GM18505 (cell line): ENCODE results near the gene PPIA.
"Not testable (repeated sequence)": the region's sequence is repeated elsewhere in the genome, so short reads cannot be mapped to it uniquely, and the experiment has no call there.

Experiments
- ATAC-seq: cut with Tn5 transposase; IDR thresholded peaks from one replicate; pipeline ENCODE4 v1.9.1; 2021; ENCODE audit not compliant: unreplicated experiment
- POLR2A ChIP-seq: IDR thresholded peaks from 4 replicates; pipeline ENCODE4 v1.6.1; 2011; ENCODE audit warnings: borderline replicate concordance; ENCODE audit not compliant: insufficient read depth, insufficient read length; ENCODE audit errors: extremely low read depth

Gene PPIA

DNA sequence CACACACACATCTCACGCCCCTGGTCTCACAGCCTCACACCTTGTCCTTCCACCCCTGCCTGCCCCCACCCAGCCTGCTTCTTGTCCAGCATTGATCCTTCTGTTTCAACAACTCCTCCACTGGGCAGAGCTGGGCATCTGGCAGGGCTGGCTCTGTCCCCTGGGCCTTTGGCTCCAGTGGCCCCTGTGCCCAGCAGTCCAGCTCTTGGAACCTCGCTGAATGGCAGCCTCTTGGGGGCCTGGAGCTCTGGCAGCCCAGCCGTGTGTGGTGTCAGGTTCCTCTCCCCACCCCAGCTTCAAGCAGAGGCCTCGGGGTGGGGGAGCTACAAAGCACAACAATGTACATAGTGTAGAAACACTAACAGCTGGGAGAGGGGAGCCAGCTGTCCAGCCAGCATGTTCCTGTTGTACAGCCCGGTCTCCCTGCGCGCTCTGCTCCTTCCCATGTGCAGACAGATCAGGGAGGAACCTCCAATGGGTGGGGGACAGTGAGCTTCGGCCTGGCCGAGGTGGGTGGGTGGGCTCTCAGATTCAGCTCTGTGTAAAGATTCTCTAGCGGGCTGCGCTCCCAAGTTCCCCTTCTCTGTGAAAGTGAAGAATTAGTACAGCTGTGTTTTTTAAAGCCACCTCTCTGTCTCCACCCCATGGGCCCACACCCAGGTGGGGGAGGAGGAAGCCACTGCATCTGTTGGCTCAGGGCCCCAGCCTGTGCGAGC lies 28.4 kb upstream of the PPIA start:
- peak; percentile 60 for ATAC-seq
- peak; percentile 37 for TF ChIP-seq POLR2A

DNA sequence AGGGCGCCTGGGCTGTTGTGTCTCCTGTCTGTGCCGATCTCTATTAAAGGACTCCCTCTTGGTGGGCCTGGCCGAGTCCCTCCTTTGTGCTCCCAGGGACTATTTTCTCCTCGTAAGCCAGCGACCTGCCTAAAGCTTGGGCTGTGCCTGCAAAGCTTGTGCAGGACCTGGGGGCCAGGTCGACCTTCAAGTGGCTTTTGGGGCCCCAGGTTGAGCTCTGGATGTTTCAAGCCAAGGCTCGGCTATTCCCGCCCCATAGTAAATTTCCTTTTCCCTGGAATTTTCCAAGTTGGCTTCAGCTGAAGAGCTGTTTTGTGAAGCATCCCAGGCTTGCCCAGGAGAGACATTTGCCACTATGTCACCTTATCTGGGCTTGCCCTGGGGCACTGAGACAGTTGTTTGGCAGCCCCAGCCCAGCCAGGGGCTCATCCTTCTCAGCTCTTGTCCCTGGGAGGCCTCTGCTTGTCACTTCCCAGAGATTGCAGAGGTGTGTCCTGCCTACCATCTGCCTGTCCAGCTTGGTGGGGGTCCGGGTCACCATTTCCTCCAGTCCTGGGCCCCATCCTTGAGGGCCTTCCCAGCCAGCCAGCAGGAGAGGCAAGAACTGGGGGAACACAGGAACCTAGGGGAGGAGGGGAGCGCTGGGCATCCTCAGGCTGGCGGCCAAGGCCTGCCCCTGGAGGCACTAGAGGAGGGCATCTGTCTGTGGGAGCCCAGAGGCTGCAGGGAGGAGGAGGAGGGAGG lies 27.7 kb upstream of the PPIA start:
- TF ChIP-seq POLR2A, result no peak
- no peak for ATAC-seq

DNA sequence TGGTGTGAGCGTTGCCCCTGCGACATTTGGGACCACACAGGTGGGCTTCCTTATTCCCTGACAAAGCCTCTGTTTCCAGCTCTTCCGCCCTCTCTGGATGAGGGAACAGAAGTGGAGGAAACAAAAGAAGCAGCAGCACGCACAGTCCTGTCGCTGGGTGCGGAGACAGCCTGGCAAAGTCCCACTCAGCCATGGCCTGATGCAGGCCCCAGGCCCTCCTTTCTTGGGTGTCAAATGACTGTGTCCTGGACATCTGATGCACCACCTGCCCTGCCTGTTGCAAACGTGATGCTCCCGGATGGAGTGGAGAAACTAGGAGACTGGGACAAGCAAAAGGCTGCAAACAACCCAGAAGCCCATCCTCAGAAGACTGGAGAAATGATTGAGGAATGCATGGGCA lies 27.1 kb upstream of the PPIA start:
- no peak for TF ChIP-seq POLR2A
- ATAC-seq, result no peak

DNA sequence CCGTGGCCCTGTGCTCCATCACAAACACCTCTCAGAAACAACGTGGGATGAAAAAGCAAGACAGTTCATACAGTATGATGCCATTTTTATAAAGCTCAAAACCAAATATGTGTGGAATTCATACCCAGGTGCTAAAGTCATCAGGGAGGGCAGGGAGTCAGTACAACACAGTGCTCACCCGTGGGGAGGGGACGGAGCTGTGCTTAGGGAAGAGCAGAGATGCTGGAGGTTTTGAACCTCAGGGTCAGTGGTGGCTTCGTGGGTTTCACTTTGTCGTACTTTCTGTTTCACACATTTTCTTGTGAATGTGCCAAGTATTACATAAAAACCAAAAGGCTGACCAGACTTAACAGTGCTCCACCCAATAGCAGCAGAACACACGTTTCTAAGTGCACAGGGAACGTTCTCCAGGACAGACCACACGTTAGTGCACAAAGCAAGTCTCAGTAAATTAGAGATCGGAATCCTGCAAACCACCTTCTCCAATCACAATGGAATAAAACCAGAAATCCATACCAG lies 26.6 kb upstream of the PPIA start:
- peak; percentile 45 for TF ChIP-seq POLR2A
- peak; percentile 51 for ATAC-seq

DNA sequence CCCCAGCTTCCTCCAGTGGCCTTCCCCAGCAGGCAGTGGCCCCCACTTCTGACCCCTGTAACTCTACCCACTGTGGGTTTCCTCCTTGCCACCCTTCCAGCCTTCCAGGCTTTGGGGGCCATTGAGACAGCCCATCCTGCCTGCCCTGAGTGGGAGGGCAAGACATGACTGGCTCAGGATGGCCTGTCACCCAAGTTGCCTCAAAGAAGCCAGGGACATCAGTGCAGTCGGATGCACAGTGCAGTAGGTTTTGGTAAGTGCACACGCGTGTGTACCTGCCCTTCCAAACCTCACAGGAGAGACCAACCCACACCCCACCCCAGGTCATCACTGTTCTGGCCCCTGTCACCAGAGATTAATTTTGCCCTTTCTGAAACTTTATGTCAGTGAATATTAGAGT lies 25.1 kb upstream of the PPIA start:
- ATAC-seq, result no peak
- TF ChIP-seq POLR2A, result no peak

DNA sequence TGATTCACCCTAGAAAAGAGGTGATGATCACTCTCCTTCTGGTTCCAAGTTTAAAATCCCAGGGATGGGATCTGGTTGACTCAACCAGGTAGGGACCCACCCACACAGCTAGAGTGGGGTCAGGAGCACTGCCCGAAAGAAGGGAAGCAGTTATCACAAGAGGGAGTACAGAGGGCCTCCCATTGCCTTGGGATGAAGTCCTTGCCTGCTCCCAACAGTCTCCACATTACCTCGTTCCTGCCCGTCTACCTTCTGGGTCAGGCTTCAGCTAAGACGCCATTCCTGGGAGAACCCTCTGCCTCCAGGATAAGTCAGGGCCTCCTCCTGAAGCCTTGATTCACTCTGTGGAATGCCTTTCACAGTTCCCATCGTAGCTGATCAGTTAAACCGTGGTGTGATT lies 24.0 kb upstream of the PPIA start:
- ATAC-seq, result no peak
- TF ChIP-seq POLR2A, result no peak

DNA sequence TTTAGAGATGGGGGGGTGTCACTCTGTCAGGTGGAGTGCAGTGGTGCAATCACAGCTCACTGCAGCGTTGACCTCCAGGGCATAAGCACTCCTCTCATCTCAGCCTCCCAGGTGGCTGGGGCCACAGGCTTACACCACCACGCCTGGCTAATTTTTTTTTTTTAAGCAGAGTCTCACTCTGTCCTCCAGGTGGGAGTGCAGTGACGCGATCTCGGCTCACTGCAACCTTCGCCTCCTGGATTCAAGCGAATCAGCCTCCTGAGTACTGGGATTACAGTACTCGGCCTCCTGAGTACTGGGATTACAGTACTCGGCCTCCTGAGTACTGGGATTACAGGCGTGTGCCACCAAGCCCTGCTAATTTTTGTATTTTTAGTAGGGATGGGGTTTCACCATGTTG lies 23.6 kb upstream of the PPIA start:
- no peak for ATAC-seq
- TF ChIP-seq POLR2A, result no peak

DNA sequence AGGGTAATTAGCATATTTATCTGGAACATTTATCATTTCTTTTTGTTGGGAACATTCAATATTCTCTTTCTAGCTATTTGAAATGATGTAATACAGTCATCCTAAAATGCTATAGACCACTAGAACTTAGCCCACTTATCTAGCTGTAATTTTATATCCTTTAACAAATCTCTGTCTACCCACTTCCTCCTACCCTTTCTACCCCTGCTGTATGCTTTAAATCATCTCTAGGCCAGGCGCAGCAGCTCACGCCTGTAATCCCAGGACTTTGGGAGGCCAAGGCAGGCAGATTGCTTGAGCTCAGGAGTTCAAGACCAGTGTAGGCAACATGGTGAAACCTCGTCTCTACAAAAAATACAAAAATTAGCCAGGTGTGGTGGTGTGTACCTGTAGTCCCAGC lies 22.0 kb upstream of the PPIA start:
- ATAC-seq, result not testable (repeated sequence)

DNA sequence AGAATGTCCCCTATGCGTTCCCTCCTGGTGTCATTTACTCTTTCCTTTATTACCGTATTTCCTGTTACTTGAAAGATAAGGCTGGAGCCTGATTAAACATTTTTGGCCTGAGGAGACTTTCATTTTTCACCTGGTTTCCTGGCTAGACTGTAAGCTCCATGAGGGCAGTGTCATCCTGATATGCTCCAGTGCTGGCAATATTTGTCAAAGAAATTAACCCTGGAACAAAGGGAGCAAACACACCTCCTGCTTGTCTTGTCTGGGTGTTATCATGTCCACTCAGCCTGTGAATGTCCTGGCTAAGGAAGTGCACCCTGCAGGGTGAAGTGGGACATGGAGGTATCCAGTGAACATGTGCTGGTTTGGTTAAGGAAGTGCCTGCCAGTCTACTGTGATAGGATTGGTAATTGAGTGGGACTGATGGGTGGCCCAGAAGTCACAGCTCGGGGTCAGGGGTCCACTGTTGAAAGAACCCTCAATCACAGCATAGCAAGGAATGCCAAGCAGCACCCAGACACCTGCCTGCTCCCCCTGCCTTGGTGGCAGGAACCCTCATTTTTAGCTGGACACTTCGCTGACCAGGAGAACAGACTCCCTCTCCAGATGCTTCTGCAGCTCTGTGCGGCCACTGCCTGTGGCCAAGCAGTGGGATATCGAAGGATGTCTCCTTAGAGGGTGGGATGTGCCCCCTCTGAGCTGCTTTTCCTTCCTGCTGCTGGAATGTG lies 20.9 kb upstream of the PPIA start:
- ATAC-seq, result no peak
- no peak for TF ChIP-seq POLR2A

DNA sequence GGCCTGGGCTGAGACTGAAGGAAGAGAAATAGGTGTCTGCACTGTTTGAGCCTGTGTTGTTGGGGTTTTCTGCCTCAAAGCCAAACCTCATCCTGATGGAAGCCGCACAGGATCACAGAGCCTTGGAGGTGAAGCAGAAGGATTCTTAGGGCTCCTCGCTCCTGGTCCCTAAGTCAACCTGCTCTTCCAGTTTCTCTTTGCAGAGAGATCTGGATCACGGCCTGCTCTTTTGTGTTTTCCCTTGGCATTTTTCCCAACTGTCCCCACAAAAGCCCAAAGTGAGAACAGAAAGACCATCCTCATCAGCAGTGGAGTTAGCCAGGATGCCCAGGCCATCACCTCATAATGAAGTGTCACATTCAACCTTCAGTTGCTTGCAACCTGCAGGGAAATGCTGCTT lies 20.3 kb upstream of the PPIA start:
- no peak for ATAC-seq
- TF ChIP-seq POLR2A, result no peak

DNA sequence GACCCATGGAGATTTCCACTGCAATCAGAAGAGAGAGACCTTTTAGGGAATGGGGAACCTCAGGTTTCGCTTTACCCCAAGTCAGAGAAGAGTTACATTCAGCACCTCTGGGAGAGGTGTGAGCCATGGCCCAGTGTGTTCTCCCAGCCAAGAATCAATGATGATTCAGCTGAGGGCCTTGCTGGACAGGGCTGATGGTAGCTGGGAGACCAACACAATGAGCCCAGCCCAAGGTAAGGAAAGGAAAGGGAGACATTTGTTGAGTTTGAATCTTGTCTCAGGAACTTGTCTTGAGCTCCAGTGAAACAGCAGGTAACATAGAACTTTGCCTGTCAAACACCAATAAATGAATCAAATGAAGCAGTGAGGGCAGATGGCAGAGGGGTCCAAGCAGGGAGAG lies 14.0 kb upstream of the PPIA start:
- TF ChIP-seq POLR2A, result no peak
- ATAC-seq, result no peak

DNA sequence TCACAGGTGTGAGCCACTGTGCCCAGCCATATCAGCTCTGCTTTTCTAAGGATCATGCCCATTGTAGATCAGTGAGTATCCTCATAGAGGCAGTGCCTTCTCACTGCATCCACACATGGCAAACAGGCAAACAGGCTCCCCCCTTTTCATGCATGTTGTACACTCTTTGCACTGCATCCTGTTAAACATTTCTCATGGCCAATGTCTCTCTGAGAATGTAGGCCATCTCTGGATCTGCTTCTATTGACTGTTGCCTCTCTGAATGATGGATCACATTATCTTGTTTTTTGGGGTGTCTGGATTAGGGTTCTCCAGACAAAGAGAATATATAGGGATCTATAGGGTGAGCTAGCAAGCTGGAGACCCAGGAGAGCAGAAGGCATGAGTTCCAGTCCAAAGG lies 13.1 kb upstream of the PPIA start:
- TF ChIP-seq POLR2A, result no peak
- no peak for ATAC-seq

DNA sequence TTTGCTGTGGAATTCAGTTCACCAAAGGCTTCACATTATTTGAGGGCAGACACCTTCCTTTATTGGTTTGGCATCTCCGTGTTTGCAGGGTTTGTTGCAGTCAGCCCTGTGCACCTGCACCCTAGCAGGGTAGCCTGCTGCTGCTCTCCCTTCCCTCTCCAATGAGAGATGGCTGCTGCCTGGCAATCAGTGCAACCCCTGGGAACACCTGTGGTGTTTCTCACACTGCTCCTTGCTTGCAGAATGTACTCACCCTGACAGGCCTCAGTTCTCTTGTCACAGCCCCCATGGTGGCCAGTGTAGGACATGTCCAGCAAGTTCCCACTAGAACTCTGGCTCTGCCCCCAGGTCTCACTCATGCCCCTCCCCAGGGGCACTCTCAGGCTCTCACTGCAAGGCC lies 12.1 kb upstream of the PPIA start:
- TF ChIP-seq POLR2A, result no peak
- ATAC-seq, result no peak

DNA sequence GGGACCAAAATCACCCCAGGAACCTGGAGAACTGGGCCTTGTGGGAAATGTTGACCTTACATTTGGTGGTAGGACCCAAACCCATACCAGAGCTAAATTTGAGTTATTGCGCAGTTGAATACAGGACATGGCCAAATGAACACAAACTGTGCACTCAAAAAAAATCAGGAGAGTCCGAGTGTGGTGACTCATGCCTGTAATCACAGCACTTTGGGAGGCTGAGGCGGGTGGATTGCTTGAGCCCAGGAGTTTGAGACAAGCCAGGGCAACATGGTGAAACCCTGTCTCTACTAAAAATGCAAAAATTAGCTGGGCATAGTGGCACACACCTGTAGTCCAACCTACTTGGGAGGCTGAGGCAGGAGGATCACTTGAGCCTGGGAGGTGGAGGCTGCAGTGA lies 11.3 kb upstream of the PPIA start:
- not testable (repeated sequence) for ATAC-seq
